Measurements from ENCODE around the gene IQGAP1. TPM values are rescaled to one million over a fixed set of nuclear protein-coding genes. Genes with fewer than 3 reads are reported as not detected.

Gene IQGAP1
- polyA plus RNA-seq, 4 donors = 54.3 to 91.2 (median 69.8) TPM

DNA sequence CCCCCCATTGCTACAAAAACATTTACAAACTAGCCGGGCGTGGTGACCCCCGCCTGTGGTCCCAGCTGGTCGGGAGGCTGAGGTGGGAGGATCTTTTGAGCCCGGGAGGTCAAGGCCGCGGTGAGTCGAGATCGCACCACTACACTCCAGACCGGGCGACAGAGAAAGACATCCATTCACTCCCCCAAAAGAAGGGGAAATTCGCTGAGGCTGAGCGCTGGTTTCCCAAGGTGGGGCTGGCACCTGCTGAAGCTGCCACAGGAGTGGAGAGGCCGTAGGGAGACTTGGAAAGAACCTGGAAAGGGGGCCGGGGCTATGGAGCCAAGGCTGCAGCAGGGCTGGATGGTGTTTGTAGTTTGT is 140.9 kb downstream of the IQGAP1 start:
- no peaks in the 10 kb centered on the region for H3K27me3 ChIP-seq (ENCODE audit: control insufficient read depth in 3 of 3, insufficient read depth in 3 of 3, low read length in 3 of 3)
- no peaks in the 10 kb centered on the region for H3K9me3 ChIP-seq (ENCODE audit: control insufficient read depth in 2 of 2, insufficient read depth in 1 of 2, low read depth in 1 of 2, low read length in 1 of 2)
- 76 to 85% (median 84%) methylated on average over 15 of the region's 15 CpGs for WGBS, 3 donors
- FAIRE-seq (no peak), DNase-seq (no peak)
- H3K4me1 ChIP-seq (ENCODE audit: control insufficient read depth in 3 of 3, insufficient read depth in 2 of 3, low read depth in 1 of 3, low read length in 2 of 3) = no peaks in the 10 kb centered on the region
- peak overlapping the region in 2 of 3 donors; percentile 70 to 95 for H3K27ac ChIP-seq (ENCODE audit: low read depth in 1 of 3, low read length in 2 of 3)
- H3K4me3 ChIP-seq (ENCODE audit: low read depth in 1 of 3, low read length in 3 of 3) = peak overlapping the region in 1 of 3 donors; percentile 76
- no peaks in the 10 kb centered on the region for H3K36me3 ChIP-seq (ENCODE audit: control insufficient read depth in 3 of 3, insufficient read depth in 2 of 3, low read depth in 1 of 3, low read length in 3 of 3)

DNA sequence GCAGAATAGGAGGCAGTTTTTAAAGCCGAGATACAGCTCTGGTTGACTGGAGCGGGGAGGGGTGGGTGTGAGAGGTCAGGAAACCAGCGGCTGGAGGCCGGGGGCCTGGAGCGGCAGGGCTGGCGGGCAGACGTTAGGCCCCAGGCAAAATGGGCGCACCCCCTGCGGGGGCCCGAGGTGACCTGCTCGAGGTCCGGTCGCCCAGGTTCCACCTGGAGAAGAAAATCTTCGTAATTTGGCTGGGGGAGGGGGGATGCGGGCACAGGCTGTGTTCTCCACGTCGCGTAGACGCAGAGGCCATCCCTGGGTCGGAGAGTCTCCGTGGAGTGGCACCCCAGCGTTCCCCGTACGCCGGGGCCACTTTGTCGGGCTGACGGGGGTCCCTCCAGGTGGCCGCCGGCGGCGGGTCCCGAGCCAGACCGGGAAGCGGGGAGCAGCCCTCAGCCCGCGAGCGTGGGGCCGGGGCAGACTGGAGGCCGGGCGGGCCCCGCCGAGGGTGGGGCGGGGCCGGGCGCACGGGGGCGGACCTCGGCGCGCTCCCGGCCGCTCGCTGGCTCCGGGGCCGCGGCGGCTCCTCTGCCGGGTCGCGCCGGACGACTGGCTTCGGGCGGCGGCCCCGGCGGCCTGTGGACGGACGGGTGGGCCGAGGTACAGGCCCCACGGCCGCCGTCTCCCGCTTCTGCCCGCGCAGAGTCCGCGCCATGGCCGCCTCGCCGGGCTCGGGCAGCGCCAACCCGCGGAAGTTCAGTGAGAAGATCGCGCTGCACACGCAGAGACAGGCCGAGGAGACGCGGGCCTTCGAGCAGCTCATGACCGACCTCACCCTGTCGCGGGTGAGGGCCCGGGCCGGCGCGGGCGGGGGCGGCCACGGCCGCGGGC is 141.6 kb downstream of the IQGAP1 start, which contains the start of gene CRTC3:
CRTC3 (plus strand) TSS at position 553 of the 879 bp plus-strand sequence; CDS start at position 702, 149 bp downstream.
- DNase-seq = peak; percentile 51 to 88
- Histone ChIP-seq H3K4me1 (ENCODE audit: control insufficient read depth in 3 of 3, insufficient read depth in 2 of 3, low read depth in 1 of 3, low read length in 2 of 3) (no peaks in the 10 kb centered on the region), H3K9me3 (ENCODE audit: control insufficient read depth in 2 of 2, insufficient read depth in 1 of 2, low read depth in 1 of 2, low read length in 1 of 2) (no peaks in the 10 kb centered on the region), H3K27me3 (ENCODE audit: control insufficient read depth in 3 of 3, insufficient read depth in 3 of 3, low read length in 3 of 3) (no peaks in the 10 kb centered on the region), H3K4me3 (ENCODE audit: low read depth in 1 of 3, low read length in 3 of 3) (peak within 1 kb of the TSS; percentile 87 to 98 (median 95)), H3K36me3 (ENCODE audit: control insufficient read depth in 3 of 3, insufficient read depth in 2 of 3, low read depth in 1 of 3, low read length in 3 of 3) (no peaks in the 10 kb centered on the region), H3K27ac (ENCODE audit: low read depth in 1 of 3, low read length in 2 of 3) (peak within 1 kb of the TSS; percentile 71 to 95 (median 81))
- no peak for FAIRE-seq
- 2 to 5% (median 2%) methylated on average over 44 to 104 of the region's 104 CpGs for WGBS, 3 donors

DNA sequence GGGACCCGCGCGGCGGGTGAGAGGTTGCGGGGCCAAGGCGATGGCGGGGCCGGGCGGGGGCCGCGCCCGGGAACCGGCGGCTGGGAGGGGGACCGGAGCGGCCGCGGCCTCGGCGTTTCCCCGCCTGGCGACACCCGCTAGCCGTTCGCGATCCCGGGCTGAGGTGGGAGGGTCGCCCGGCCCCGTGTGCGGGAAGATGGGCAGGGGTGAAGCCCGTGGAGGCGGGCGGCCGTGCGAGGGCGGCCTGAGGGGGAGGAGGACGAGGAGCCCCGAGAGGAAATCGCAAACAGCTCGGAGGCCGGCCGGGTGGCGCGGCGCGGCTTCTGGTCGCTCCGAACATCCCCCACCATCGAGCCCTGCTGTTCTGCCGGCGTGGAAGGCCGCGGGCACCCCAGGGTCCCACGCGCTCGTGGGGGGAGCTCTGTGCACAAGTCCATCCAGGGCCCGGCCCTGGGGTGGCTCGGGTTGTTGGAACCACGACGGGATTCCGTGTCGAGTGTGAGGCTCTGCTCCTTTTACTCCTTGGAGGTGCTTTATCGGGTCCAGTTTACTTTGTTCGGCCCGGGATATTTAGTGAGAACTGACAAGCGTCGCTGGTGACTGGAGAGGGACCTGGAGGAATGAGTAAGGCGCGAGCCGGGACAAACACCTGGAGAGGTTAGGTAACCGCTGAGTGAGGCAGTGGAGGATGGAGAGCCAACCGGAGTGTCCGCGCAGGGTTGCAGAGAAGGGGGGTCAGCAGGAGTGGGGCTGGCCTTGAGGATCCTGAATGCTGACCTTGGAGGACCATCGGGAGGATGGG is 142.4 kb downstream of the IQGAP1 start:
- Histone ChIP-seq H3K4me1 (ENCODE audit: control insufficient read depth in 3 of 3, insufficient read depth in 2 of 3, low read depth in 1 of 3, low read length in 2 of 3) (peaks cover 0 to 1% (median 0%) of the 10 kb centered on the region in 3 donors), H3K27ac (ENCODE audit: low read depth in 1 of 3, low read length in 2 of 3) (peak overlapping the region; percentile 71 to 95 (median 81)), H3K36me3 (ENCODE audit: control insufficient read depth in 3 of 3, insufficient read depth in 2 of 3, low read depth in 1 of 3, low read length in 3 of 3) (no peaks in the 10 kb centered on the region), H3K27me3 (ENCODE audit: control insufficient read depth in 3 of 3, insufficient read depth in 3 of 3, low read length in 3 of 3) (no peaks in the 10 kb centered on the region), H3K4me3 (ENCODE audit: low read depth in 1 of 3, low read length in 3 of 3) (peak overlapping the region; percentile 87 to 98 (median 95)), H3K9me3 (ENCODE audit: control insufficient read depth in 2 of 2, insufficient read depth in 1 of 2, low read depth in 1 of 2, low read length in 1 of 2) (no peaks in the 10 kb centered on the region)
- FAIRE-seq (no peak), DNase-seq (peak; percentile 44 to 80)
- WGBS, 3 donors = 0 to 1% (median 1%) methylated on average over 50 to 76 of the region's 76 CpGs

DNA sequence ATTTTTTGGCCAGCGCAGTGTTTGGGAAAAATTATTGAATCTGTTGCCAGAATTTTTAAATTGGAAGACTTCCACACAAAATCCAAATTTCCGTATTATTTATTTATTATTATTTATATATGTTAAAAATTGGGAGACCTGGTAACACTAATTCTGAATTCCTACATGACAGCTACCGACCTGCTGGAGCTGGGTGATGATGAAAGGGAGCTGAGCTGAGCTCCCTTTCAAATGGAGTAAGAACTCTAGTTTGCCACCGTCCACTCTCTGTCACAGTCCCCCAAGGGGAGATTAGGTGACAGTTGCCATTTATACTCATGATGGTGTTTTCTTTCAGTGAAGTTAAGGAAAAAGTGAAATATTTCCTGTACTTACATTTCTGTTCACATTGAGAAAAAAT is 143.1 kb downstream of the IQGAP1 start:
- peak overlapping the region in 1 of 3 donors; percentile 71 for H3K27ac ChIP-seq (ENCODE audit: low read depth in 1 of 3, low read length in 2 of 3)
- peak overlapping the region in 2 of 3 donors; percentile 95 to 98 for H3K4me3 ChIP-seq (ENCODE audit: low read depth in 1 of 3, low read length in 3 of 3)
- peaks cover under 1 to 4% (median 3%) of the 10 kb centered on the region in 3 donors for H3K4me1 ChIP-seq (ENCODE audit: control insufficient read depth in 3 of 3, insufficient read depth in 2 of 3, low read depth in 1 of 3, low read length in 2 of 3)
- H3K9me3 ChIP-seq (ENCODE audit: control insufficient read depth in 2 of 2, insufficient read depth in 1 of 2, low read depth in 1 of 2, low read length in 1 of 2) = no peaks in the 10 kb centered on the region
- FAIRE-seq (no peak), DNase-seq (no peak)
- no peaks in the 10 kb centered on the region for H3K27me3 ChIP-seq (ENCODE audit: control insufficient read depth in 3 of 3, insufficient read depth in 3 of 3, low read length in 3 of 3)
- 35 to 44% (median 42%) methylated on average over 4 of the region's 4 CpGs for WGBS, 3 donors
- no peaks in the 10 kb centered on the region for H3K36me3 ChIP-seq (ENCODE audit: control insufficient read depth in 3 of 3, insufficient read depth in 2 of 3, low read depth in 1 of 3, low read length in 3 of 3)

DNA sequence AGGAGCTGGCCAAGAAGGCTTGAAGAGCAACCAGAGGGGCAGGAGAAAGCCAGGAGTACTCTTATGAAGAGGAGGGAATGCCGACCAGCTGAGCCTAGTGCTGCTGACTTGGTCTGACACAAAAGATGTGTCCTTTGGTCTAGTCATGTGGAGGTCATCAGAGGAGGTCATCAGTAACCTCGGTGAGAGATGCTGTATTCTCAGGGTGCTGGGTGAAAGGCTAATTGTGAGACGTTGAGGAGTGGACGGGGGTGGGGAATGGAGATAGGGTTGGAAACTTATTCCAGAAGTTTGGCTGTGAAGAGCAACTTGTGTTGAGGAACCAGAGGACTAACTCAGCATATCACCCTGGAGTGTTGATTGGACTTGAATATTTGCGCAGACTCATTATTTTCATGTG is 147.2 kb downstream of the IQGAP1 start:
- no peak for FAIRE-seq
- WGBS, 3 donors = 84 to 87% (median 86%) methylated on average over 5 of the region's 5 CpGs

DNA sequence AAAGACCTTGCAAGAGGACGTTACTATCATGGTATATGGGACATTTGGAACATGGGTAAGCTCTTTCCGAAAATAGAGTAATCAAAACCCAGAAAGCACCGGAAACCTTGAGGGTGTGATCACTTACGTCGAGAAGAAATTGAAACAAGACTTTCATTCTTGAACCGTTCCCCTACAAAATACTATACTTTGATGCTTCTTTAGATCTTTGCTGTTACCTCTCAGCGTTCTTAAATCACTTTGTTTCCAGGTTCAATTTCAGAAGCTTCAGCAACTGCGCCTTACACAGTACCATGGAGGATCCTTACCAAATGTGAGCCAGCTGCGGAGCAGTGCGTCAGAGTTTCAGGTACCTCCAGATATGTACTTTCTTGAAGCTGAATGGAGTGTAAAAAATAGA is 151.7 kb downstream of the IQGAP1 start:
- H3K27ac ChIP-seq (ENCODE audit: low read depth in 1 of 3, low read length in 2 of 3) = peak overlapping the region in 1 of 3 donors; percentile 48
- DNase-seq (no peak), FAIRE-seq (no peak)
- H3K4me3 ChIP-seq (ENCODE audit: low read depth in 1 of 3, low read length in 3 of 3) = no peak overlapping the region
- H3K9me3 ChIP-seq (ENCODE audit: control insufficient read depth in 2 of 2, insufficient read depth in 1 of 2, low read depth in 1 of 2, low read length in 1 of 2) = no peaks in the 10 kb centered on the region
- 73 to 90% (median 77%) methylated on average over 10 of the region's 10 CpGs for WGBS, 3 donors
- peaks cover 0 to 18% (median 2%) of the 10 kb centered on the region in 3 donors for H3K36me3 ChIP-seq (ENCODE audit: control insufficient read depth in 3 of 3, insufficient read depth in 2 of 3, low read depth in 1 of 3, low read length in 3 of 3)
- H3K27me3 ChIP-seq (ENCODE audit: control insufficient read depth in 3 of 3, insufficient read depth in 3 of 3, low read length in 3 of 3) = no peaks in the 10 kb centered on the region
- H3K4me1 ChIP-seq (ENCODE audit: control insufficient read depth in 3 of 3, insufficient read depth in 2 of 3, low read depth in 1 of 3, low read length in 2 of 3) = peaks cover 3 to 8% (median 4%) of the 10 kb centered on the region in 3 donors

More for the DNA sequence above, 147.2 kb downstream of the IQGAP1 start:
- peaks cover 3 to 8% (median 4%) of the 10 kb centered on the region in 3 donors for H3K4me1 ChIP-seq (ENCODE audit: control insufficient read depth in 3 of 3, insufficient read depth in 2 of 3, low read depth in 1 of 3, low read length in 2 of 3)
- no peak overlapping the region for H3K4me3 ChIP-seq (ENCODE audit: low read depth in 1 of 3, low read length in 3 of 3)
- no peak overlapping the region for H3K27ac ChIP-seq (ENCODE audit: low read depth in 1 of 3, low read length in 2 of 3)
- H3K36me3 ChIP-seq (ENCODE audit: control insufficient read depth in 3 of 3, insufficient read depth in 2 of 3, low read depth in 1 of 3, low read length in 3 of 3) = peaks cover 0 to 9% (median 0%) of the 10 kb centered on the region in 3 donors
- DNase-seq = no peak
- H3K9me3 ChIP-seq (ENCODE audit: control insufficient read depth in 2 of 2, insufficient read depth in 1 of 2, low read depth in 1 of 2, low read length in 1 of 2) = no peaks in the 10 kb centered on the region
- H3K27me3 ChIP-seq (ENCODE audit: control insufficient read depth in 3 of 3, insufficient read depth in 3 of 3, low read length in 3 of 3) = no peaks in the 10 kb centered on the region

DNA sequence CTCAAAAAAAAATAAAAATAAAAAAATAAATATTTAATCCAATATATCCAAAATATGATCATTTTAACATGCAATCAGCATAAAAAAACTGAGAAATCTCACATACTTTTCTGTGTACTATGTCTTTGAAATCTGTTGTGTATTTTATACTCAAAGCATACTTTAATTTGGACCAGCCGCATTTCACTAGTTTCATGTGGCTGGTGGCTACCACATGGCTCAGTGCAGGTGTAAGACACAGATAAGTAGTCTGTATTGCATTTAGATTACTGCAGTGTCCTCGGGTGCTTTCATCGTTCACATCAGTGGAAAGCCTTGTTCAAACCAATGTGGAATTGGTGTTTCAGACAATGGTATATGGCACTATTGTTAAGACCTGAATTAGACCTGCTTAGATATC is 152.7 kb downstream of the IQGAP1 start:
- Histone ChIP-seq H3K4me3 (ENCODE audit: low read depth in 1 of 3, low read length in 3 of 3) (no peak overlapping the region), H3K27me3 (ENCODE audit: control insufficient read depth in 3 of 3, insufficient read depth in 3 of 3, low read length in 3 of 3) (no peaks in the 10 kb centered on the region), H3K27ac (ENCODE audit: low read depth in 1 of 3, low read length in 2 of 3) (no peak overlapping the region), H3K4me1 (ENCODE audit: control insufficient read depth in 3 of 3, insufficient read depth in 2 of 3, low read depth in 1 of 3, low read length in 2 of 3) (peaks cover 0 to 8% (median under 1%) of the 10 kb centered on the region in 3 donors), H3K9me3 (ENCODE audit: control insufficient read depth in 2 of 2, insufficient read depth in 1 of 2, low read depth in 1 of 2, low read length in 1 of 2) (no peaks in the 10 kb centered on the region), H3K36me3 (ENCODE audit: control insufficient read depth in 3 of 3, insufficient read depth in 2 of 3, low read depth in 1 of 3, low read length in 3 of 3) (peaks cover 0 to 18% (median 2%) of the 10 kb centered on the region in 3 donors)
- WGBS, 3 donors = 70 to 80% (median 71%) methylated on average over 3 of the region's 3 CpGs
- FAIRE-seq = no peak
- no peak for DNase-seq

DNA sequence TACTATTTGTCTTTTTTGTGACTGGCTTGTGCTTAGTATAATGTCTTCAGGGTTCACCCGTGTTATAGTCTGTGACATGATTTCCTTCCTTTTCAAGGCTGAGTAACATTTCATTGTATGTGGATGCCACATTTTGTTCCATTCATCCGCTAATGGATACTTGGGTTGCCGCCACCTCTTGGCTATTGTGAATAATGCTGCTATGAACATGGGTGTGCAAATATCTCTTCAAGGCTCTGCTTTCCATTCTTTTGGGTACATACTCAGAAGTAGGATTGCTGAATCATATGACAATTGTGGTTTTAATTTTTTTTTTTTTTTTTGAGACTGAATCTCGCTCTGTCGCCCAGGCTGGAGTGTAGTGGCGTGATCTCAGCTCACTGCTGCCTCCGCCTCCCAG is 157.1 kb downstream of the IQGAP1 start:
- no peaks in the 10 kb centered on the region for H3K4me1 ChIP-seq (ENCODE audit: control insufficient read depth in 3 of 3, insufficient read depth in 2 of 3, low read depth in 1 of 3, low read length in 2 of 3)
- H3K9me3 ChIP-seq (ENCODE audit: control insufficient read depth in 2 of 2, insufficient read depth in 1 of 2, low read depth in 1 of 2, low read length in 1 of 2) = no peaks in the 10 kb centered on the region
- 92 to 98% (median 97%) methylated on average over 7 of the region's 7 CpGs for WGBS, 3 donors
- H3K27me3 ChIP-seq (ENCODE audit: control insufficient read depth in 3 of 3, insufficient read depth in 3 of 3, low read length in 3 of 3) = no peaks in the 10 kb centered on the region
- H3K36me3 ChIP-seq (ENCODE audit: control insufficient read depth in 3 of 3, insufficient read depth in 2 of 3, low read depth in 1 of 3, low read length in 3 of 3) = peaks cover 0 to 22% (median 2%) of the 10 kb centered on the region in 3 donors
- FAIRE-seq = no peak
- no peak for DNase-seq
- H3K4me3 ChIP-seq (ENCODE audit: low read depth in 1 of 3, low read length in 3 of 3) = no peak overlapping the region
- H3K27ac ChIP-seq (ENCODE audit: low read depth in 1 of 3, low read length in 2 of 3) = no peak overlapping the region
